ENCODE results near the gene EZR. TPM values are rescaled to one million over a fixed set of nuclear protein-coding genes. Genes with fewer than 3 reads are reported as not detected.

The EZR gene
- total RNA-seq, 6 donors from 2014 or later: 188 to 810 (median 346) TPM

DNA sequence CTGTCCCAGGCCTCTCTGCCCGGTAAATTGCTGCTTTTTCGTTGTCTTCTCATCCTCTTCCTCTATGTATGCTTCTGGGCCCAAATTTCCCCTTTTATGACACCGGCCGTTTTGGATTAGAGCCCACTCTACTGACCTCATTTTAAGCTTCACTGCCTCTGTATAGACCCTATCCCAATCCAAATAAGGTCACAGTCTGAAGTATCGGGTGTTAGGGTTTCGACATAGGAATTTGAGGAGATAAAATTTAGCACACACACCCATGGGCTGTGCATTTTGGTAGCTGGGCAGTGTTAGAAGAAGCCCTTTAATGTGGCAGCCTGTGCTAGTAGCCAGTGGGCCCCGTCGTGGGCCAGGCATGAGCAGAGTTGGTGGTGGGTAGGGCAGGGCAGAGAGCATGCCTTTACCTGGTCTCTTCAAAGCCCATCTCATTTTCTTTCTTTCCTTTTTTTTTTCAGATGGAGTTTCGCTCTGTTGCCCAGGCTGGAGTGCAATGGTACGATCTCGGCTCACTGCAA lies 27.9 kb upstream of the EZR start:
- TF ChIP-seq, protein P1, sequence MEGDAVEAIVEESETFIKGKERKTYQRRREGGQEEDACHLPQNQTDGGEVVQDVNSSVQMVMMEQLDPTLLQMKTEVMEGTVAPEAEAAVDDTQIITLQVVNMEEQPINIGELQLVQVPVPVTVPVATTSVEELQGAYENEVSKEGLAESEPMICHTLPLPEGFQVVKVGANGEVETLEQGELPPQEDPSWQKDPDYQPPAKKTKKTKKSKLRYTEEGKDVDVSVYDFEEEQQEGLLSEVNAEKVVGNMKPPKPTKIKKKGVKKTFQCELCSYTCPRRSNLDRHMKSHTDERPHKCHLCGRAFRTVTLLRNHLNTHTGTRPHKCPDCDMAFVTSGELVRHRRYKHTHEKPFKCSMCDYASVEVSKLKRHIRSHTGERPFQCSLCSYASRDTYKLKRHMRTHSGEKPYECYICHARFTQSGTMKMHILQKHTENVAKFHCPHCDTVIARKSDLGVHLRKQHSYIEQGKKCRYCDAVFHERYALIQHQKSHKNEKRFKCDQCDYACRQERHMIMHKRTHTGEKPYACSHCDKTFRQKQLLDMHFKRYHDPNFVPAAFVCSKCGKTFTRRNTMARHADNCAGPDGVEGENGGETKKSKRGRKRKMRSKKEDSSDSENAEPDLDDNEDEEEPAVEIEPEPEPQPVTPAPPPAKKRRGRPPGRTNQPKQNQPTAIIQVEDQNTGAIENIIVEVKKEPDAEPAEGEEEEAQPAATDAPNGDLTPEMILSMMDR (IDR thresholded peaks at IDR 0.05): no peak
- no peak for TF ChIP-seq POLR2AphosphoS5 (IDR thresholded peaks at IDR 0.05)
- no peak for TF ChIP-seq POLR2A (IDR thresholded peaks at IDR 0.05)
- no peak for TF ChIP-seq EP300 (IDR thresholded peaks at IDR 0.05)
- WGBS, 2 donors: 80 to 81% methylated on average over 11 of the region's 11 CpGs
- H3K27me3 ChIP-seq: no peaks in the 10 kb centered on the region
- H3K9me3 ChIP-seq: no peaks in the 10 kb centered on the region
- DNase-seq: peak in 1 of 2 donors; percentile 42
- no peaks in the 10 kb centered on the region for H3K36me3 ChIP-seq
- H3K27ac ChIP-seq: no peak overlapping the region
- ATAC-seq (ENCODE audit: low FRiP score in 2 of 2): no peak
- peaks cover 0 to 24% (median 9%) of the 10 kb centered on the region in 4 donors for H3K4me1 ChIP-seq
- no peak overlapping the region for H3K4me3 ChIP-seq

DNA sequence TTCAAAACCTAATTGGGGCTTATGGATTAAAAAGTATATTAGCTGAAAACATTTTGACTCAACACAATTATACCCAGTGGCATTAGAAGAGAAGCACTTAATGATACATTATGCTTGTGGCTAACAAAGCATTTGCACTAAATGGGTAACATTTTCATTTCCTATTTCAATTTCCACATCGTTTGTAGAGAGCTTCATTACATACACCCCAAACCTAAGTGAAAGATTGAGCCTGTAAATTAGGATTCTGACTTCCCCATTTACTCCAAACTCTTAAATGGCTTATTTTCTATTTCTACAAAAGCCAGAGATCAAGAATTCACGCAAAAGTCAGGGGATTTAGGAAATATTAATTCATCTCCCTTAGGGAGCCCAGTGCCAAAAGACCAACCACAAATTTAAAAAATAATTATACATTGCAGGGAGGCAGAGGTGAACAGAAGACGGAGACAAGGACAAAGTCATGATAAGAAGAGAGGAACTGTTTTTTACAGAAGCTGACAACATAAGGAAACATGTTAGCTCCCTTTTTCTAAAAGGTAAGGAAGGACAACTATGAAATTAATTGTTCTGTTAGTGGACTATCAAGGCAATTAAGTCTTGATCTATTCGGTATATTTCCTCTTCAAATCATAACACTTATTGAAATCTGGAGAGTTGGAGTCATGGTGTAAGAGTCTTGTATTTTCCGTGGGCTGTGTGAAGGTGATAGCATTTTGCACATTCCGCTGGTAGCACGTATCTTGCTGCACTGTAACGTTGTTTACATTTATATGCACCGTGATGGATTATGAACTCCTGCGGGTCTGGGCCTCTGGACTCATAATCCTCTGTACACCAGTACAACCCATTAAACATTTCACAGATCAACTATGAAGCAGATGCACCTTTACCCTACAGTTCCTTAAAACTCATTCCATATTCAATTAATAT lies 24.8 kb upstream of the EZR start:
- DNase-seq (no peak), ATAC-seq (ENCODE audit: low FRiP score in 2 of 2) (no peak)
- WGBS, 2 donors: 74% methylated on average over 10 of the region's 10 CpGs
- H3K27ac ChIP-seq: no peak overlapping the region
- H3K4me3 ChIP-seq: no peak overlapping the region
- H3K4me1 ChIP-seq: no peaks in the 10 kb centered on the region
- no peaks in the 10 kb centered on the region for H3K36me3 ChIP-seq
- no peaks in the 10 kb centered on the region for H3K27me3 ChIP-seq
- TF ChIP-seq POLR2A (IDR thresholded peaks at IDR 0.05): no peak
- TF ChIP-seq, protein P1 (IDR thresholded peaks at IDR 0.05): no peak
- no peak for TF ChIP-seq POLR2AphosphoS5 (IDR thresholded peaks at IDR 0.05)
- no peak for TF ChIP-seq EP300 (IDR thresholded peaks at IDR 0.05)
- no peaks in the 10 kb centered on the region for H3K9me3 ChIP-seq

DNA sequence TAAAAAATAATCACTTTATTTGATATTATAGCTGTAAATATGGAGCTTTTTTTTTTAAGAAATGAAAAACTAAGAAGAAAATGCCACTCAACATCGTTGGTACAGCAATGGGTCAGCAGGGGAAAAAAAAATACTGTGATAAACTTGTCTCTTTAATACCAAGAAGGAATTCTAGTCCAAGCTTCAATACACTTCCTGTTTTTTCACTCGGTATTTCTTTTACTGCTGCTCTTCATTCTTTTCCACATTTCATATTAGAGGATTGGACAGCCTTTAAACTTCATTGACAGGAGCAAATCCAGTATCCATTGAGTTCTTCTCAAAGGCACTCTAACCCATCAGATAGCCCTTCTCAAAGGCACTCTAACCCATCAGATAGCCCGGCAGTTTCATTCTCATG lies 22.2 kb upstream of the EZR start:
- DNase-seq: no peak
- Histone ChIP-seq H3K9me3 (no peaks in the 10 kb centered on the region), H3K27me3 (no peaks in the 10 kb centered on the region), H3K36me3 (no peaks in the 10 kb centered on the region), H3K4me1 (no peaks in the 10 kb centered on the region), H3K4me3 (no peak overlapping the region), H3K27ac (no peak overlapping the region)
- no peak for ATAC-seq (ENCODE audit: low FRiP score in 2 of 2)
- 58 to 65% methylated on average over 3 of the region's 3 CpGs for WGBS, 2 donors
- TF ChIP-seq POLR2A (IDR thresholded peaks at IDR 0.05): no peak
- TF ChIP-seq POLR2AphosphoS5 (IDR thresholded peaks at IDR 0.05): no peak
- TF ChIP-seq, protein P1 (IDR thresholded peaks at IDR 0.05): no peak
- TF ChIP-seq EP300 (IDR thresholded peaks at IDR 0.05): no peak

DNA sequence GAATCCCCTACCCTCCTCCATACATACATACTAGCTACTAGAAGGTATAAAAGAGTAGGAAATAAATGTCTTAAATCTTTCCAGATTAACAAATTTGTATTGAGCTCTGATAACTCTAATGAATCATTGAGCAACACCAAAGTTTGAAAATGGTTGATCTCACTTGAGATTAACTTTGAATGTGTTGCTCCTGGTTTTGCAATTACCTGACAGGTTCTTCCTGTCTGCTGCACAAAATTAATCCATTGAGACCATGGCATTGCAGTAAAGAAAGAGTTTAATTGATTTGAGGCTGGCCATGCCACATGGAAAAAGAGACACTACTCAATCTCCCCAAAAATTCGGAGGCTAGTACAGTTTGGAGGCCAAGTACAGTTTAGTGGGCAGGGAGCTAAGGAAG lies 21.3 kb upstream of the EZR start:
- peaks cover 0 to 8% (median 6%) of the 10 kb centered on the region in 4 donors for H3K4me1 ChIP-seq

More for the DNA sequence above, 21.3 kb upstream of the EZR start:
- WGBS, 2 donors: 94 to 96% methylated on average over 1 of the region's 1 CpG
- H3K27me3 ChIP-seq: no peaks in the 10 kb centered on the region
- no peak overlapping the region for H3K27ac ChIP-seq
- DNase-seq (no peak), ATAC-seq (ENCODE audit: low FRiP score in 2 of 2) (no peak)
- no peak overlapping the region for H3K4me3 ChIP-seq
- H3K9me3 ChIP-seq: no peaks in the 10 kb centered on the region
- TF ChIP-seq, protein P1 (IDR thresholded peaks at IDR 0.05): no peak
- no peaks in the 10 kb centered on the region for H3K36me3 ChIP-seq
